Measurements from ENCODE around the gene IMPDH2.

- no peak for TF ChIP-seq CTCF (IDR thresholded peaks at IDR 0.05)
- no peak for TF ChIP-seq POLR2A (IDR thresholded peaks at IDR 0.05)
- TF ChIP-seq EP300 (IDR thresholded peaks at IDR 0.05), result no peak
- no peak for TF ChIP-seq POLR2AphosphoS5 (IDR thresholded peaks at IDR 0.05)
Measured at GRCh38 chr3:48991851-48992545, 37.2 kb downstream of the IMPDH2 start.
